Hematopoietic multipotent progenitor cell treated with erythropoietin and hydrocortisone succinate and interleukin-3 and kit ligand, for 8 days (in vitro differentiated cells): Measurements from ENCODE around the gene DIRAS2.

ENCODE experiments used
- DNase-seq: peaks from one replicate; pipeline ENCODE4 v3.0.0-alpha.2; 2015

DIRAS2 gene

GRCh38 chr9:90611568-90611967, 31.1 kb downstream of the DIRAS2 start:
- DNase-seq: no peak

DNA sequence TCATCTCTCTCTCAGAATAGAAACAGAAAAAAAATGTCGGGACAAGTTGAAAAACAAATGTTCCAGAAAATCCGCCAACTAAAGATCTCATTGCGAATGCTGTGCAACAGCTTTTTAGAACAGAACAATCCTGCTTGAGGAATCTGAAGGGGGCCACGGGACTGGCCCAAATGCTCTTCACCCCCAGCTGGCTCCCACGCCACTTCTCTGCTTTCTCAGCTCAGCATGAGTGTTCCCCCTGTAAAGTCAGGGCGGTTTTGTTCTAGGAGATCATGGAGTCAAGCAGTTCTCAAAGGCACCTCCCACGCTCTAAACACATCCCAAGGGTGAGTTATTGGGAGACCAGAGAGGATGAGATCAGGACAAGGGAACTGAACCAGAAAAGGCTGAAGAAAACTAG, 31.5 kb downstream of the DIRAS2 start:
- DNase-seq: no peak

GRCh38 chr9:90607701-90608516, 34.7 kb downstream of the DIRAS2 start:
- no peak for DNase-seq

DNA sequence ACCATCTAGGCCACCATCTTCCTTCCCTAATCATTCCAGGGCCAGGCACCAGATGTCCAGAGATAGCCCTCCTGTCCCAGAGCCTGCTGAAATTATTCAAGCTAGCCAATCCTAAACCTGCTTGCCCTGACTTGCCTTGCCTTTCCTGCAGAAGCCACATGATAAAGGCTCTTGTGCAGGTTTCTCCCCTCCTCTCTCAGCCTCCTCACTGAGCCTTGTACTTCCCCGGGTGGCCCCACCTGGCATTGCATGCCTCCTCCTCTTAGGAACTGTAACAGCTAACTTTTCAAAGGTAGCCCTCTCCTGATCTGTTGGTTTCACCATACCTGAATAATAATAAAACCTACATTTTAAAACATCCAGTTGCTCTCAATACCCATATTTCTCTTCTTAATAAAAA, 42.6 kb downstream of the DIRAS2 start:
- no peak for DNase-seq

- no peak for DNase-seq
These were observed 44.4 kb downstream of the DIRAS2 start for GRCh38 chr9:90598191-90598590.

GRCh38 chr9:90593646-90594045, 49.0 kb downstream of the DIRAS2 start:
- no peak for DNase-seq

- DNase-seq: no peak
These were observed 62.0 kb downstream of the DIRAS2 start for GRCh38 chr9:90580576-90580975.

DNA sequence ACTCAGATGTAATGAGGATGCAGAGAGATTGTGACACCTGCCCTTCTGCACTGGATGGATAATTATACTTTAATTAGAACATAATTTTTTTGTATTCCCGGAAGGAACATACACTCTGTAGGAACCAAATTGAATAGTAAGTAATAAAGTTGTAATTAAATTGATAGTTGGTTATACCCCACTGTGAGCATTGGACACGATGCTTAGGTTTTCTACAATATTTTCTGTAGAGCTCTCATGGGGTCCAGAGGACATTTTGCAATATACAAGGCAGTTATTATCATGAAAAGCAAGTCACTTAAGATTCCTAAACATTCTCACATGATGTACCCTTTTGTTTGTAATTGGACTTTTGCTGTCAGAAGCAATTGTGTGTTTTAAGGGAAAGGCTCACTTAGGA, 63.4 kb downstream of the DIRAS2 start:
- no peak for DNase-seq

DNA sequence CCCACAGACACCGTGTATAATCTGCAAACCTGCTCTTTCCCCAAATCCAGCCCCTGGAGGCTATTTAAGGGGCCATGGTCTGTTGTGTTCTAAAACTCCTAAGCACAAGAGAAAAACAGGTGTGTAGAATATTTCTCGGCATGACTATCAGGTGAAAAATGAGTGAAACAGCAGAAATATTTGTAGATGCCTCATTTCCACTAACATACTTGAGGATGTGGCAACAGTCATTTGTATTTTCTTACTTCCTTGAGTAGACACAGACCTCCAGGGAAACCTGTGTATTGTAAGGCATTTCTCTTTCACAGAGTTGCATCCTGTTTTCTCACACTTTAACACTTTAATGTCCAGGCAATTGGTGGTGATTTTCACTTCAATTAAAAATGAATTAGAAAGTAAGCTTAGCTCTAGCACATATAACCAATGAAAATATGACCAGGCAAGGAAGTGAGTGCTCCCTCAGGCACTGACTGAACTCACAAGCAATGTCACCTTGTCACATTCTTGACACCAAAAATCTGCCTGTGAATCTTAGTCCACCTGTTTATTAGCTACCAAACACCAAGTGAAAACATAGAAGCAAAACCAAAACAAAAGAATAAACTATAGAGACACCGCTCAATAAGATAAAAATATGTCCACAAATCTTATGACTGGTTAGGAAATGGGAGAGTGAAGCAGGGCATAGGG, 64.4 kb downstream of the DIRAS2 start:
- no peak for DNase-seq

DNA sequence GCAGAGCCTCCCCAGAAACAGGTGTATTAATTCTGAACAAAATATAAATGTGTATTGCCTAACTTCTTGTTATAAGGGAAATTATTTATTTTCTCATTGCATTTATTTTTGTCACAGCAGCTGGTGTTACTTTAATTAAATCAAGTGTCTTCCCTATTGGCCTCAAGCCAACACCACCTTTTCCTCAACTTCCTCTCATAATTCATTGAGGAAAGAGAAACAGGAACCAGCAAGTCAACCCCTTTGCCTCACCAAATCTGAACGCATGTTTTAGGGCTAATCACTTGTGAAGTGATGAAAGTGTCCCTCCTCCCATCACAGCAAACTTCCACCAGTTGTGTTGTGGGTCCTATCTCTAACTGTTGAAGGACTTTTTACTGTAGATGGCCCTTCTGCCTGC, 73.1 kb downstream of the DIRAS2 start:
- no peak for DNase-seq

- DNase-seq: no peak
These were observed 74.0 kb downstream of the DIRAS2 start for GRCh38 chr9:90568667-90569066.

DNA sequence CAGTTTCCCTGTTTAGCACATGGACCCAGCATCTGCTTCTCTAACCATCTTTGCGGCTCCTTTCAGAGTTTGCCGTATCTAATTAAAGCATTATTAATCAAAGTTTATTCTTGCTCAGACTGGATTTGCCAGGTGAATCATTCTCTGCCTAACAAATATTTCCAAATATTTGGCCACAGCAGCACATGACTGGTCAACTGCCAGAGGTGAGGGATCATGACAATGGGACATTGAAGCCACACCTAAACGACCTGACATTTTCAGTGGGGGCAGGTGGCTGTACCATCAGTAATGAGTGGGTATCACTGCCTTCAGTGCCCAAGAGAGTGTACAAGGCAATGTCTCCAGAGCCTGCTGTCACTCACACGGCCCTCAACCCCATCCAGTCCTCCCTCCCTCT, 80.4 kb downstream of the DIRAS2 start:
- no peak for DNase-seq
